Activated CD4-positive, CD25-positive, alpha-beta regulatory T cell treated with anti-CD3 and anti-CD28 coated beads, Interleukin-2, amount 50 U/mL, for 24 hours (primary cell): Measurements from ENCODE around the gene MANSC1.
"Not testable (repeated sequence)": the region's sequence is repeated elsewhere in the genome, so short reads cannot be mapped to it uniquely, and the experiment has no call there.

Experiments
- ATAC-seq, 2 donors: fragments of 150-1000 bp; cut with Tn5 transposase; one replicate each; pipeline ENCODE4 v1.10.0; 2021; ENCODE audit warnings: mild to moderate bottlenecking in 1 of 2, moderate library complexity in 1 of 2

MANSC1 gene

GRCh38 chr12:12323118-12323517 is 26.9 kb downstream of the MANSC1 start:
- ATAC-seq: no peak

GRCh38 chr12:12319451-12320183 is 30.4 kb downstream of the MANSC1 start:
- no peak for ATAC-seq

DNA sequence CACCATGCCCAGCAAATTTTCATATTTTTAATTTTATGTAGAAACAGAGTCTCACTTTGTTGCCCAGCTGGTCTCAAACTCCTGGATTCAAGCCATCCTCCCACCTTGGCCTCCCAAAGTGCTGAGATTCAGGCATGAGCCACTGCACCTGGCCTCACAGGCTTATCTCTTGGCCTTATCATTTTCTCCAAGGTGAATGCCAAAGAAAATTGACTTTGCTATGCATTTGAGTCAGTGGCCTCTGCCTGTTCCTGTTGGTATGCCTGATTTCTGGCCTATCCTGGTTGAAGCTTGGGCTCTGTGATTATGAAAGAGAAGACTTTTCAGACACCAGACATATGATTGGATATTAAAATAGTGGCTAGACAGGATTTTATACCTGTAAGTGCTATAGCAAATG is 34.2 kb downstream of the MANSC1 start:
- ATAC-seq: no peak

- ATAC-seq: not testable (repeated sequence)
These were observed 39.3 kb downstream of the MANSC1 start for GRCh38 chr12:12310695-12311094.

DNA sequence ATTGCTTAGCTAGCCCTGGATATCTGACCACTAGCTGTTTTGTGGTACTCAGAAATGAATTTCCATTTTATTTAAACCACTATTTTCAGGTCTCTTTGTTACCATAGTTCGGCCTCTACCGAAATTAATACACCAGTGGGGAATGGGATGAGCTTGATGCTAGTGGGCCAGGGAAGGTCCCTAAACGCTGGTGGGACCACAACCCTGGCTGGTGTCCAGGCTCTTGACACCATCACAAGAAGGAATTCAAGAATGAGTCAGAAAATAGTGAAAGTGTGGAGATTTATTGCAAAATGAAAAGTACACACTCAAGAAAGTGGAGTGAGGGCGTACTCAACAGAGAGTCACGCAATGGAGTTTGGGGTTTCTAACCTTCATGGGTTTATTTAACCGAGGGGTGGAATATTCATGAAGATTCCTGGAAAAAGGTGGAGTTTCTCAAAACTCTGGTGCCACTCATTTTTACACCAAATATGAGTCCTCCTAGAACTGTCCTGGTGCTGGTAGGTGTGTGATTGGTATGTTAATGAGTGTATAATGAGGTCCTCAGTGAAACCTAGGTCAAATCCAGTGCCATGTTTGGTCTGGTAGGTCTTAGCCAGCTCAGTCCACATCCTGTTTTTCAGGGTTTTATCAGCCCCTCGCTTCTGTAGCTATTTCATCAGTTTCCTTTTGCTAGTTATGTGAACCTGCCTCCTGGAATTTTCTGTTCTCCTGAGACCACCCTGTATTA is 44.3 kb downstream of the MANSC1 start:
- ATAC-seq: peak in 1 of 2 donors; percentile 30

- no peak for ATAC-seq
These were observed 47.1 kb downstream of the MANSC1 start for GRCh38 chr12:12302976-12303375.

GRCh38 chr12:12301122-12301521 is 48.9 kb downstream of the MANSC1 start:
- ATAC-seq: no peak

- ATAC-seq: no peak
These were observed 52.7 kb downstream of the MANSC1 start for GRCh38 chr12:12297201-12297830.

GRCh38 chr12:12294215-12295005 is 55.6 kb downstream of the MANSC1 start:
- no peak for ATAC-seq

- no peak for ATAC-seq
These were observed 59.8 kb downstream of the MANSC1 start for GRCh38 chr12:12290206-12290605.

GRCh38 chr12:12286441-12286840 is 63.6 kb downstream of the MANSC1 start:
- ATAC-seq: no peak

GRCh38 chr12:12282761-12283425 is 67.1 kb downstream of the MANSC1 start:
- no peak for ATAC-seq

- no peak for ATAC-seq
These were observed 67.8 kb downstream of the MANSC1 start for GRCh38 chr12:12282202-12282601.

DNA sequence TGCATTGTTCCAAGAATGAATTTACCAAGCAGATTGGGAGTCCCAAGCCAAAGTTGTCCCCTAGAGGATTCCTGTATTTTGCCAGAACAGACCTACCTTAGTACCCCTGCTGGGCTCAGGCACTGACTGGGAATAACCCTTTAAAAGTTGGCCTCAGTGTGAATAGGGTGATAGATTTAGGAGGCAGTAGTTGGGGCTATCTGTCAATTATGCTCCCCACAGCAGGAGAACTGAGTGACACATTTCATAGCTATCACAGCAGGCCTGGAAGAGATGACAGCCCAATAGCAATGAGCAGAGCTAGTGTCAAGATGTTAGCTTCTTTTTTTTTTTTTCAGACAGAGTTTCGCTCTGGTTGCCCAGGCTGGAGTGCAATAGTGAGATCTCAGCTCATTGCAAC is 68.9 kb downstream of the MANSC1 start:
- ATAC-seq: no peak

- ATAC-seq: no peak
These were observed 71.1 kb downstream of the MANSC1 start for GRCh38 chr12:12278899-12279298.
